Muscle of leg (tissue), 11 donors: Measurements from ENCODE around the gene RBBP8. TPM values are rescaled to one million over a fixed set of nuclear protein-coding genes. Genes with fewer than 3 reads are reported as not detected.

Experiments used
- DNase-seq: peaks from one replicate; pipeline ENCODE4 v3.0.0; 2013
- H3K27ac ChIP-seq: one replicate; pipeline ENCODE4 v1.5.1; 2013; ENCODE audit warnings: mild to moderate bottlenecking, low read length, control low read depth
- H3K27me3 ChIP-seq: one replicate; pipeline ENCODE4 v1.6.1; 2013; ENCODE audit warnings: low read length; ENCODE audit not compliant: control insufficient read depth, insufficient read depth
- H3K36me3 ChIP-seq: one replicate; pipeline ENCODE4 v1.6.1; 2013; ENCODE audit warnings: low read length; ENCODE audit not compliant: control insufficient read depth, insufficient read depth
- H3K4me1 ChIP-seq: one replicate; pipeline ENCODE4 v1.6.1; 2013; ENCODE audit warnings: low read length; ENCODE audit not compliant: control insufficient read depth, insufficient read depth
- H3K4me3 ChIP-seq: one replicate; pipeline ENCODE4 v1.5.1; 2013; ENCODE audit warnings: low read length, control low read depth
- H3K9me3 ChIP-seq: replicated peaks from 2 replicates; pipeline ENCODE4 v1.6.1; 2013; ENCODE audit warnings: low read depth, low read length; ENCODE audit not compliant: control insufficient read depth
- WGBS: methylation state at CpG from one replicate; pipeline ENCODE4 v1.1.5; 2013; ENCODE audit warnings: missing lambda C conversion rate; ENCODE audit not compliant: insufficient coverage; 5-methylcytosine and 5-hydroxymethylcytosine counted together
- polyA plus RNA-seq, 8 donors: library from polyadenylated mRNA; unstranded; fragments of 120-200 nt; gene quantifications; one replicate each; pipeline versions ENCODE4 v1.2.1 to v1.2.3, GENCODE V29; 2013; ENCODE audit warnings: inconsistent platforms in 1 of 8, low replicate concordance in 1 of 8; ENCODE audit not compliant: insufficient read length in 8 of 8, insufficient read depth in 1 of 8
- total RNA-seq: library from RNA; stranded (reverse); fragments of 120-200 nt; gene quantifications from one replicate; pipeline ENCODE4 v1.2.4, GENCODE V29; 2013

The RBBP8 gene
- total and polyA plus RNA-seq, 9 donors = 9.5 to 21.3 (median 11.8) TPM

- H3K4me3 ChIP-seq = no peak overlapping the region
- H3K4me1 ChIP-seq = no peaks in the 10 kb centered on the region
- no peaks in the 10 kb centered on the region for H3K9me3 ChIP-seq
- no peaks in the 10 kb centered on the region for H3K27me3 ChIP-seq
- H3K27ac ChIP-seq = no peak overlapping the region
- no CpG with 5 or more reads among the region's 3 CpGs for WGBS
- no peak for DNase-seq
- no peaks in the 10 kb centered on the region for H3K36me3 ChIP-seq
These were observed 31.0 kb downstream of the RBBP8 start for GRCh38 chr18:22964116-22964515.

GRCh38 chr18:22964722-22965121 is 31.6 kb downstream of the RBBP8 start:
- H3K4me3 ChIP-seq = no peak overlapping the region
- H3K27ac ChIP-seq = no peak overlapping the region
- no peaks in the 10 kb centered on the region for H3K27me3 ChIP-seq
- no peak for DNase-seq
- H3K4me1 ChIP-seq = no peaks in the 10 kb centered on the region
- no peaks in the 10 kb centered on the region for H3K36me3 ChIP-seq
- H3K9me3 ChIP-seq = no peaks in the 10 kb centered on the region

DNA sequence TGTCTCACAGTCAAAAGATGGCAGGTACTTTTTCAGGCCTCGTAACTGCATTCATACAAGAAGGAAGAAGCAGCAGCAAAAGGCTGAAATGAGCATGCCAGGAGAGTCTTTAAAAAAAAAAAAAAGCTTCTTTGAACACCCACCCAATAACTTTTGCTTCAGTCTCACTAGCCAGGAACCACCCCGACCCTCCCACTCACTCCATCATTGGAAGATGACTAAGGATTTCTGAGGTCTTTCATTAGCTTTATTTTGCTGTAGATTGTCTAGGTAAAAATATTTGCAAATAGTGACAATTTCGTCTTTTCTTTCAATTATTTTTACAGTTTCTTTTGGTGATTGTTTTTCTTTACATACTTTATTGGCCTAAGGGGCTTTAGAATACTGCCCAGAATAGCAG is 37.9 kb downstream of the RBBP8 start:
- no peak overlapping the region for H3K4me3 ChIP-seq
- H3K36me3 ChIP-seq = peaks cover 3% of the 10 kb centered on the region
- H3K9me3 ChIP-seq = no peaks in the 10 kb centered on the region
- no peaks in the 10 kb centered on the region for H3K4me1 ChIP-seq
- peak; percentile 7 for DNase-seq
- no CpG with 5 or more reads among the region's 3 CpGs for WGBS
- H3K27ac ChIP-seq = no peak overlapping the region
- no peaks in the 10 kb centered on the region for H3K27me3 ChIP-seq

- Histone ChIP-seq H3K4me3 (no peak overlapping the region), H3K36me3 (peaks cover 3% of the 10 kb centered on the region), H3K9me3 (no peaks in the 10 kb centered on the region), H3K27me3 (no peaks in the 10 kb centered on the region), H3K4me1 (no peaks in the 10 kb centered on the region), H3K27ac (no peak overlapping the region)
- DNase-seq = no peak
These were observed 40.9 kb downstream of the RBBP8 start for GRCh38 chr18:22974001-22974400.

DNA sequence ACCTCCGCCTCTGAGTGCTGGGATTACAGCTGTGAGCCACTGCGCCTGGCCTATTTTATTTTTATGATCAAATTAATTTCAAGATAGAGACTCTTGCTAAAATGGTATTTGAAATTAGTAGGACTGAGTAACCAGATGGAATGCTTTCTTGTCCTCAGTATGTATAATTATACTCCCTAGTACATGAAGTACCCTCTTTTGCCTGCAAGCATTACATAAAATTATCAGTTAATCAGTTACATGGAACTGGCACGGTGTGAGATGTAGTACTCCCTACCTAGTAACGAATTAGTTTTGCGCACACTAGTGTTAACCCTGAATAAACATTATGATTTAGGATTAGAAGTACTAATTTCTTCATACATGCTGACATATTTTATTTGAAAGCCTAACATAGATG is 41.6 kb downstream of the RBBP8 start:
- DNase-seq = no peak
- H3K9me3 ChIP-seq = no peaks in the 10 kb centered on the region
- no peak overlapping the region for H3K4me3 ChIP-seq
- H3K27ac ChIP-seq = no peak overlapping the region
- no peaks in the 10 kb centered on the region for H3K4me1 ChIP-seq
- H3K27me3 ChIP-seq = no peaks in the 10 kb centered on the region
- H3K36me3 ChIP-seq = peaks cover 3% of the 10 kb centered on the region
- no CpG with 5 or more reads among the region's 5 CpGs for WGBS

- no CpG with 5 or more reads among the region's 1 CpG for WGBS
- no peaks in the 10 kb centered on the region for H3K4me1 ChIP-seq
These were observed 42.4 kb downstream of the RBBP8 start for GRCh38 chr18:22975508-22975907.

GRCh38 chr18:22977847-22978701 is 44.9 kb downstream of the RBBP8 start:
- peak; percentile 3 for DNase-seq
- no peak overlapping the region for H3K27ac ChIP-seq
- H3K27me3 ChIP-seq = no peaks in the 10 kb centered on the region
- H3K9me3 ChIP-seq = no peaks in the 10 kb centered on the region
- no CpG with 5 or more reads among the region's 5 CpGs for WGBS
- no peaks in the 10 kb centered on the region for H3K4me1 ChIP-seq
- H3K36me3 ChIP-seq = peaks cover 3% of the 10 kb centered on the region
- H3K4me3 ChIP-seq = no peak overlapping the region

More at GRCh38 chr18:22975508-22975907, 42.4 kb downstream of the RBBP8 start:
- H3K9me3 ChIP-seq = no peaks in the 10 kb centered on the region
- H3K4me3 ChIP-seq = no peak overlapping the region
- DNase-seq = no peak
- no peak overlapping the region for H3K27ac ChIP-seq
- H3K27me3 ChIP-seq = no peaks in the 10 kb centered on the region
- H3K36me3 ChIP-seq = peaks cover 3% of the 10 kb centered on the region

- no CpG with 5 or more reads among the region's 1 CpG for WGBS
- no peak overlapping the region for H3K4me3 ChIP-seq
- no peaks in the 10 kb centered on the region for H3K4me1 ChIP-seq
- peaks cover 3% of the 10 kb centered on the region for H3K36me3 ChIP-seq
- no peak for DNase-seq
- no peaks in the 10 kb centered on the region for H3K27me3 ChIP-seq
- H3K27ac ChIP-seq = no peak overlapping the region
- H3K9me3 ChIP-seq = no peaks in the 10 kb centered on the region
These were observed 47.3 kb downstream of the RBBP8 start for GRCh38 chr18:22980394-22980793.

GRCh38 chr18:22981274-22982133 is 48.4 kb downstream of the RBBP8 start:
- Histone ChIP-seq H3K27ac (no peak overlapping the region), H3K36me3 (peaks cover 4% of the 10 kb centered on the region), H3K4me1 (no peaks in the 10 kb centered on the region), H3K9me3 (no peaks in the 10 kb centered on the region), H3K27me3 (no peaks in the 10 kb centered on the region), H3K4me3 (no peak overlapping the region)
- DNase-seq = no peak
- 76% methylated on average over 4 of the region's 6 CpGs for WGBS

DNA sequence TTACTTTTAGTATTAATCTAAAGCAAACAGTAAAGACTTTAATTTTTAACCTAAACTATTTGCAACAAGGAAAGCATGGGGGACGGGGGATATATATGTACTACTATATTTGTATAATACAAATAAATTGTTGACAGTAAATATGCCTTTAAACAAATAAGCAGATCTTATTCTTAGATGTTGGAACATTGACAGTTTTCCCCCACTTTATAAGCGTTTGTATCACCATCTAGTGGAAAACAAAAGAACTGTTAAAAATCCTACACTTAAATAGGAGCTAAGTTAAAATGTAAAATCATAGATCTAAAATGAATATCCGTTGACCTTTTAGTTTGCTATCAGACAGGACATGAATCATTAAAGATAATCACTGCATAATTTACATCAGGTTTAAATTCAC is 50.0 kb downstream of the RBBP8 start:
- no peak overlapping the region for H3K4me3 ChIP-seq
- no CpG with 5 or more reads among the region's 3 CpGs for WGBS
- H3K9me3 ChIP-seq = no peaks in the 10 kb centered on the region
- peak; percentile 71 for DNase-seq
- no peaks in the 10 kb centered on the region for H3K27me3 ChIP-seq
- no peak overlapping the region for H3K27ac ChIP-seq
- H3K36me3 ChIP-seq = peaks cover 4% of the 10 kb centered on the region
- no peaks in the 10 kb centered on the region for H3K4me1 ChIP-seq
